T follicular helper cell (primary cell): ENCODE measurements around the gene FIBIN.
"Not testable (repeated sequence)": the region's sequence is repeated elsewhere in the genome, so short reads cannot be mapped to it uniquely, and the experiment has no call there.

Experiments used
- DNase-seq: peaks from one replicate; pipeline ENCODE4 v3.0.0-alpha.2; 2020; ENCODE audit warnings: low read depth

Gene FIBIN

DNA sequence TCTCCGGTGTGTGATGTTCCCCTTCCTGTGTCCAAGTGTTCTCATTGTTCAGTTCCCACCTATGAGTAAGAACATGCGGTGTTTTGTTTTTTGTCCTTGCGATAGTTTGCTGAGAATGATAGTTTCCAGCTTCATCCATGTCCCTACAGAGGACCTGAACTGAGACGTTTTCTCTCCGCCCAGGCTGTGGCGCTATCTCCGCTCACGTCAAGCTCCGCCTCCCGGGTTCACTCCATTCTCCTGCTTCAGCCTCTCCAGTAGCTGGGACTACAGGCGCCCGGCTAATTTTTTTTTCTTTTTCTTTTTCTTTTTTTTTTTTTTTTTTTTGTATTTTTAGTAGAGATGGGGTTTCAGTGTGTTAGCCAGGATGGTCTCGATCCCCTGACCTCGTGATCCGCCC lies 16.7 kb upstream of the FIBIN start:
- DNase-seq: not testable (repeated sequence)

DNA sequence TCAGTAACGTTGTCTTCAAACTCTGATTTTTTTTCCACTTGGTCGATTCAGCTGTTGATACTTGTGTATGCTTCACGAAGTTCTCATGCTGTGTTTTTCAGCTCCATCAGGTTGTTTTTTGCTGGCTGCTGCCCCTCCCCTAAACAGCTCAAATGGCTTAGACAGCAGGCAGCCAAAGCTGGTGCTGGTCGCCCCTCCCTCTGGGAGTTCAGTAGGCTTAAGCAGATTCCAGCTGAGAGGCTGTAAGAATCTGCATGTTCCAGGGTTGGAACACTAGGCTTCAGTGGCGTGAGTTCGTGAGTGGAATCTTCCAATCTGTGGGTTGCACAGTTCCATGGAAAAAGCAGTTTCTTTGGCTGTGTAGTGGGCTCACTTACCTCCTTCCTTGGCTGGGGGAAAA lies 10.3 kb upstream of the FIBIN start:
- no peak for DNase-seq

DNA sequence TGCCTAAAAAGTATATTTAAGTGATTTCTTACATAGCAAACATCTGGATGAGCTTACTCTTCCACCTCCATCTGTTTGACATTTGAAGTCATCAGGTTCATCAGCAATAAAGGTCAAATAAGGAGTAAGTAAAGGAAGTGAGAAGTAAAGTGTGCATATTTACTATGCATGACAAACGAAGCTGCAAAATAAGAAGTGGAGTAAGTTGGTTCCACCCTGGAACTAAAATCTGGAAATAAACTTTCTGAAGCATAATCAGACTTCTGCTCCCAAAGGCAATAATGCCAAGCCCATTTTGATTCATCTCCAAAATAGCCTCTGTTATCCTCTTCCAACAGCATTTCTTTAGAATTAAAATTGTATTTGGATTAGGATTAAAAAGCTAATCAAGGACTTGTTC lies 8.4 kb upstream of the FIBIN start:
- no peak for DNase-seq

- no peak for DNase-seq
Observed at GRCh38 chr11:26985943-26986342, 8.0 kb upstream of the FIBIN start.

DNA sequence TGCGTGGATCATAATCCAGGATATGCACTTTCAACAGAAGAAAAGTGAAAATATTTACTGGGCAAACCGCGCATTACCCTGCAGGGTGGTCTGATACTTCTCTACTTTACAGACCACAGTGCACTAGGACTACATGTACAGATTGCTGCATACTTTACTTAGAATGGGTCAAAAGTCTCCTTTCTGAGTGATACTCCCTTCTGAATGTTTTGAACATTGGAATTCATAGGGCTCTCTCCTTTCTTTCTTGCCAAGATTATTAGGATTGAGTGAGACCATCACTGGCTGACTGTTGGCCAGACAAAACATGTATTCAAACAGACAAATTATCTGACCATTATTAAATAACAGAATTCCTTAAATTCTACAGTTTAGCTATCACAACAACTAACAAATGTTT lies 6.6 kb upstream of the FIBIN start:
- no peak for DNase-seq

DNA sequence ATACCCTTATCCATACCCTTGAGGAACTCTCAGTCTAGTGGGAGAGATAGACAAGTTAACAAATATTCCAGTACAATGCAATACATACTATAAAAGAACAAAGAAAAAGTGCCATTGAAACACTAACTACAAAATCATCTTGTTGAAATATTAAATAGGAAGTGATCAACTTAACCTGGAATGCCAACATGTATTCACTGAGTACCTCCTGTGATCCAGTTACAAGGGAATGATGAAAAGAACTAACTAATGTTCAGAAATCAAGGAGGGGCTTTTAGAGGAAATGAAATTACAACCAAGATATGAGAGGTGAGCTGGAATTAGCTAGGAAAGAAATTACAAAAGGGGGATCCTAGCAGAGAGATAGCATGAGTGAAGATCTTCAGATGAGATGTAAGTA lies 6.2 kb upstream of the FIBIN start:
- no peak for DNase-seq

- no peak for DNase-seq
Observed at GRCh38 chr11:26992031-26992541, 1.8 kb upstream of the FIBIN start.

DNA sequence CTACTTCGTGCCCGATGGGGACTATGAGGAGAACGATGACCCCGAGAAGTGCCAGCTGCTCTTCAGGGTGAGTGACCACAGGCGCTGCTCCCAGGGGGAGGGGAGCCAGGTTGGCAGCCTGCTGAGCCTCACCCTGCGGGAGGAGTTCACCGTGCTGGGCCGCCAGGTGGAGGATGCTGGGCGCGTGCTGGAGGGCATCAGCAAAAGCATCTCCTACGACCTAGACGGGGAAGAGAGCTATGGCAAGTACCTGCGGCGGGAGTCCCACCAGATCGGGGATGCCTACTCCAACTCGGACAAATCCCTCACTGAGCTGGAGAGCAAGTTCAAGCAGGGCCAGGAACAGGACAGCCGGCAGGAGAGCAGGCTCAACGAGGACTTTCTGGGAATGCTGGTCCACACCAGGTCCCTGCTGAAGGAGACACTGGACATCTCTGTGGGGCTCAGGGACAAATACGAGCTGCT lies 751 bp downstream of the FIBIN start:
- no peak for DNase-seq

- no peak for DNase-seq
Observed at GRCh38 chr11:26995701-26996460, 2.0 kb downstream of the FIBIN start.

DNA sequence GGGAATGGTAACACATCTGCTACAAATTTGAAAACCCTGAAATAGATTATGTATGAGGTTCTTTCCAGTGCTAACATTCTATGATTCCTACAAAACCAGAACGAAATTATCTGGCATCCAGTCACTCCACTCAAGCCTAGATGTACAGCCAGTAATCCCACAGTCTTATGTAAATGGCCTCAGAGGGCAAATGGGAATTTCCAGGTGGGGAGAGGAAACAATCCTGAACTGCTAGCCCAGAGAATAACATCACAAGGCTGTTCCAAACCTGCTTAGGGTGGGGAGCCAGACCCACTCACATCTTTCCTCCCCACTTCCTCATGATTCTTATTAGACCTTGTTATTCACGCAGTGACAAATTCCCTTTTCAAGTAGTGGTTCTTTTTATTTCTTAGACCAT lies 3.5 kb downstream of the FIBIN start:
- no peak for DNase-seq

DNA sequence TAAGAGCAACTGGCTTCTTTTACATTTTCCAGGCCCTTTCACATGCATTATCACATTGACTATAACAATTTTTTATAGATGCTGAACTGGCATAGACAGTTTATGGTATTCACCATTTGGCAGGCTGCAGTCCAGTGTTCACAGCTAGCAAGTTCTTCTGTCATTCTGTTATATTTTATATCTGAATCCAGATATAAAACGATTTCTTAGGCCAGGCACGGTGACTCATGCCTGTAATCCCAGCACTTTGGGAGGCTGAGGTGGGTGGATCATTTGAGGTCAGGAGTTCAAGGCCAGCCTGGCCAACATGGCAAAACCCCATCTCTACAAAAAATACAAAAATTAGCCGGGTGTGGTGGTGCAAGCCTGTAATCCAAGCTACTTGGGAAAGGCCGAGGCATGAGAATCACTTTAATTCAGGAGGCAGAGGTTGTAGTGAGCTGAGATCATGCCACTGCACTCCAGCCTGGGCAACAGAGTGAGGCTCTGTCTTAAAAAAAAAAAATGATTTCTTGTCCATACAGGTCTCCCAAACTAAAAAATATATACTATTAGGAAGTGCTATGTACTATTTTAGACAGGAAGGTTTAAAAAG lies 7.3 kb downstream of the FIBIN start:
- DNase-seq: not testable (repeated sequence)

- no peak for DNase-seq
Observed at GRCh38 chr11:27002431-27002830, 8.5 kb downstream of the FIBIN start.

- no peak for DNase-seq
Observed at GRCh38 chr11:27002838-27003237, 8.9 kb downstream of the FIBIN start.

- DNase-seq: no peak
Observed at GRCh38 chr11:27004103-27004502, 10.2 kb downstream of the FIBIN start.

- DNase-seq: no peak
Observed at GRCh38 chr11:27008811-27009535, 15.1 kb downstream of the FIBIN start.

DNA sequence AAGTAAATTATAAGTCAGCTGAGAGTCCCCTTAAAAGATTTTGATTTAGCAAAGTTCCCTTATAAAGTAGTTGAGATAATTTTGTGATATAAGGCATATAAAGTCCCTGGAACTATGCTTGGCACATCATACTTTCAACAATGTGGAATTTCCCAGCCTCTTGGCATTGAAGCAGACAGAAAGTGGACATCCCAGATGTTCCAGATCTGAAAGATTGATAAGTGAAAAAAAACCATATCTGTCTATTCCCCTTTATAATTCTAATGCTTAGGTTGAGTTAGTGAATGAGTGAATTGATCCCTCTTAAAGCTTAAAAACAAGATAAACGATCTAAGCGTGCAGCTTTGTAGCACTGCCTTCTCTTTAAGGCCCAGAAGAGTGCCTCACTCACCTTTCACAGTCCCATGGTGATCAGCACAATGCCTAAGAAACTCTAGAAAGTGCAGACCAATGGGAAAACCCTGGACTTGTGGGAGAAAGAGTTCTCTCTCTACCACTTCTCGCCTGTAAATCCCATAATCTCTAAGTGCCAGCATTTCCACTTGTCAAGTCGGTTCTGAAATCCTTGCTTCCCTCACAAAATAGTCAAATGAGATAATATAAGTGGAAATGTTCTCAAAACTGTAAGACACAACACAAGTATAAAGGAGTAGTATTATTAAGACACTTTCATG lies 17.8 kb downstream of the FIBIN start:
- DNase-seq: no peak

- no peak for DNase-seq
Observed at GRCh38 chr11:27012234-27012921, 18.5 kb downstream of the FIBIN start.

GRCh38 chr11:27013781-27014361 lies 20.0 kb downstream of the FIBIN start:
- DNase-seq: no peak

- no peak for DNase-seq
Observed at GRCh38 chr11:27018902-27019529, 25.1 kb downstream of the FIBIN start.

DNA sequence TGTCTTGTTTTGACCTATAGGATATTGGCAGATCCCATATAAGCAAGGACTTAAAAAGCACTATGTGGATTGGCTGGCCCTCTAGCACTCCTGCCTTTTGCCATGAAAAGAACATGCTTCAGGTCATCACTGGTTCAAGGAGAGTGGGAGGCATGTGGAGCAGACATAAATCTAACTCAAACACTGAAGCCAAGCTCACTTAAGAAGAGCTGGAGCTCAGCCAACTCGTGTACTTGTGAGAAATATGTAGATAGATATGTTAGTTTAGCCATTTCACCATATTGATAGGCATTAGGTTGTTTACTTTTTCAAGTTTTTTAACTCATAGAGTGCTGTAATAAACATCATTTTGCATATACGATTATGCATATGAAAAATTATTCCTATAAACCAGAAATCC lies 26.8 kb downstream of the FIBIN start:
- DNase-seq: no peak
